ENCODE measurements around the gene PPIA. TPM values are rescaled to one million over a fixed set of nuclear protein-coding genes. Genes with fewer than 3 reads are reported as not detected.

PPIA gene
- total RNA-seq, 1 experiment from 2014 or later: 2,409 TPM

GRCh38 chr7:44811571-44811970, 15.1 kb downstream of the PPIA start:
- no CpG with 5 or more reads among the region's 6 CpGs for WGBS (ENCODE audit: extremely low coverage, insufficient read length, low lambda C conversion rate)
- Histone ChIP-seq H3T11ph (ENCODE audit: low read length) (no peak overlapping the region), H3K23me2 (ENCODE audit: insufficient read length, low read depth, low read length, poor library complexity, severe bottlenecking) (no peaks in the 10 kb centered on the region), H3K27me3 (ENCODE audit: insufficient read depth, low read length) (no peaks in the 10 kb centered on the region), H3K9ac (ENCODE audit: extremely low read depth, insufficient read length, low read length) (no peak overlapping the region), H3K9me3 (ENCODE audit: control insufficient read depth, low read depth, low read length) (no peaks in the 10 kb centered on the region), H2AK5ac (ENCODE audit: insufficient read length, low read length) (no peak overlapping the region), H2BK120ac (ENCODE audit: low read depth, low read length, poor library complexity, severe bottlenecking) (no peak overlapping the region), H3K4ac (ENCODE audit: low read depth, low read length) (no peak overlapping the region), H2BK20ac (ENCODE audit: low read depth, low read length, poor library complexity, severe bottlenecking) (no peak overlapping the region), H3K79me1 (ENCODE audit: insufficient read depth, low read depth, low read length, poor library complexity, severe bottlenecking) (no peaks in the 10 kb centered on the region), H3K23ac (ENCODE audit: insufficient read length, low read depth, low read length) (no peak overlapping the region), H3K4me1 (ENCODE audit: insufficient read depth, low read length) (no peaks in the 10 kb centered on the region), H3K79me2 (ENCODE audit: insufficient read depth, low read length) (no peaks in the 10 kb centered on the region), H2BK5ac (ENCODE audit: insufficient read length, low read length) (no peak overlapping the region), H4K91ac (ENCODE audit: insufficient read length, low read depth, low read length) (no peak overlapping the region), H4K5ac (ENCODE audit: insufficient read length, low read depth, low read length) (no peak overlapping the region), H3K56ac (ENCODE audit: insufficient read length, low read depth, low read length) (no peak overlapping the region), H4K20me1 (ENCODE audit: control insufficient read depth, insufficient read depth, insufficient read length) (no peaks in the 10 kb centered on the region), H2AFZ (ENCODE audit: low read length) (no peak overlapping the region), H3K4me2 (ENCODE audit: insufficient read depth, insufficient read length, low read length) (no peak overlapping the region), H3K14ac (ENCODE audit: insufficient read depth, low read length) (no peak overlapping the region), H2BK12ac (ENCODE audit: insufficient read length, low read depth, low read length) (no peak overlapping the region), H3K27ac (ENCODE audit: insufficient read length, low read depth, low read length) (no peak overlapping the region), H4K8ac (replicated peaks; ENCODE audit: insufficient read length, low read depth, low read length) (no peak overlapping the region), H3K18ac (ENCODE audit: insufficient read length, low read depth, low read length) (no peak overlapping the region), H2BK15ac (ENCODE audit: low read depth, low read length) (no peak overlapping the region)
- Mint-ChIP-seq H3K27me3 (ENCODE audit: low read depth) (no peaks in the 10 kb centered on the region), H3K36me3 (ENCODE audit: insufficient read depth in 1 of 3, low read depth in 3 of 3) (no peaks in the 10 kb centered on the region), H3K4me1 (no peaks in the 10 kb centered on the region), H3K9me3 (no peaks in the 10 kb centered on the region), H3K4me3 (no peak overlapping the region), H3K27ac (no peak overlapping the region)
- no peak for DNase-seq
- TF ChIP-seq CTCF (conservative IDR thresholded peaks at IDR 0.05): no peak

Data from H9 (cell line).